HG03103 (cell line): ENCODE measurements around the gene EIF4A2.
"Not testable (repeated sequence)": the region's sequence is repeated elsewhere in the genome, so short reads cannot be mapped to it uniquely, and the experiment has no call there.

ENCODE experiments used
- ATAC-seq: cut with Tn5 transposase; IDR thresholded peaks from one replicate; pipeline ENCODE4 v1.9.1; 2021; ENCODE audit warnings: low read depth; ENCODE audit not compliant: unreplicated experiment

The EIF4A2 gene

DNA sequence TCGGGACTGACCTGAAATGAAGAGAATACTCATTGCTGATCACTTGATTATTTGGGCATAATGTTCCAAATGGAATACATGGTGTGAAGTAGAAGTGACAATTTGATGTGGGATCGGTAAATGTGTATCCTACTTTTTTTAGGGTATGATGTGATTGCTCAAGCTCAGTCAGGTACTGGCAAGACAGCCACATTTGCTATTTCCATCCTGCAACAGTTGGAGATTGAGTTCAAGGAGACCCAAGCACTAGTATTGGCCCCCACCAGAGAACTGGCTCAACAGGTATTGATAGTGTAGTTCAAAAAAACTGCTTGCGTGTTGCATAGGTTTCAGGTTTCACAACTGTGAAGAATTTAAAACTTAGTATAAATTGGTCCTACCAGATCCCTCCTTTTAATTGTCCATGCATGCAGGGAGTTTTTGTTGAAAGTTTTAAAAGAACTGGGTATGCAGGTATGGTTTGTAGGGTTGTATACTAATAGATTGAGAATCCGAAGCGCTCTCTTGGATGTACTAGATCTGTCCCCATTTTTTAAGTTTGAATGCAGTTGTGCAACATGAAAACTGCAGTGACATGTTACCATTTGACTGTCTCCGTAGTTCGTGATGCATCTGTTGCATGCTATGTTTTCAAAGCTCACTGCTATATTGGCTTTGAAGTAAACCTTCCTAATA is 1.6 kb downstream of the EIF4A2 start:
- ATAC-seq: no peak

DNA sequence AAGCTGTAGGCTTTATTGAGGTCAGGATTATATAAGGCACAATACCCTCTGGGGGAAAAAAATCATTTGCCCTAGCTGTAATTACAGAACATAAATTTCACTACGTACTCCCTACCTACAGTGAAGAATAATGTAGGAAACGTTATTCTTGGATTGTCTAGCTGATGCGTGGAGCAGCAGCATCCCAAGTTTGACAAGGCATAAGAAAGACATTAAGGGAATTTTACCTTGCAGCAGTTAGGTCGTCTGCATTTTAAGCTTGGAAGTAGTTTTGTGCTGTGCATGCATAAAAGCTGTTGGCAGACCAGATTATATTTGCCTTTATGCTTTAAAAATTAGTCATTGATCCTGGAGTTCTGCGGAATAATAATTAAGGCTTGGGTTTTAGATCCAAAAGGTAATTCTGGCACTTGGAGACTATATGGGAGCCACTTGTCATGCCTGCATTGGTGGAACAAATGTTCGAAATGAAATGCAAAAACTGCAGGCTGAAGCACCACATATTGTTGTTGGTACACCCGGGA is 2.2 kb downstream of the EIF4A2 start:
- ATAC-seq: no peak

GRCh38 chr3:186786922-186787321 is 3.5 kb downstream of the EIF4A2 start:
- ATAC-seq: no peak

DNA sequence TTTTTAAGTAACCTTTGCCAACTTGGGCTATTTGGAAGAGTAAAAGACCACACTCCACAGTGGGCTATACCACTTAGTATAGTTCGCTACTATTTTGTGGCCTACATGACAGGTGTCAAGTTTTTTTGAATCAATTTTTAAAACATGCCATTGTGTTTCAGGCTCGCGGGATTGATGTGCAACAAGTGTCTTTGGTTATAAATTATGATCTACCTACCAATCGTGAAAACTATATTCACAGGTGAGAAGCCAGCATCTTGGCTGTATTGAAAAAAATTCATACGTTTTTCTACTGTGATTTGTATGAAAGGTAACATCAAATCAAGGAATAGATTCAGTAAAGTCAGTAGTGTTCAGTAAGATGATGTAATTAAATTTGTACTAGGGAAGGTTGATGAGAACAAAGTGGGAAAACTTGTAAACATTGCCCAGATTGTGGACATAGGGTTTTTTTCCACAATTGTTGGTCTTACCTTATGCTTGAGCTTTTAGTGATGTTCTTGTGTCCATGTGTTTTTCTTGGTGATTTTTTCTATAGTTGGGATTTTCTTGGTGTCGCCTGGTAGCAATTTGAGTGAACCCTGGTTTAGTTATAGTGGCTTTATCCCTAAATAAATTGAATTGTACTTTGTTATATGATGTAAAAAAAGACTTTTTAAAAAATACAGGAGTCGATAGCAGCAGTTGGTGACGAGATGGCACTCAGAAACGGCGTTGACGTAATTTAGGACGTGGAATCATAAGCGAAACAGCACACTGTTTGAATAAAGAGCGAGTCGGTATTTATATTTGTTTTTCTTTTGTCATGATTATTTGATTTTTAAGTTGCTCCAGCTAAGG is 4.5 kb downstream of the EIF4A2 start:
- ATAC-seq: no peak

- no peak for ATAC-seq
Observed at GRCh38 chr3:186788482-186789370, 5.3 kb downstream of the EIF4A2 start.

DNA sequence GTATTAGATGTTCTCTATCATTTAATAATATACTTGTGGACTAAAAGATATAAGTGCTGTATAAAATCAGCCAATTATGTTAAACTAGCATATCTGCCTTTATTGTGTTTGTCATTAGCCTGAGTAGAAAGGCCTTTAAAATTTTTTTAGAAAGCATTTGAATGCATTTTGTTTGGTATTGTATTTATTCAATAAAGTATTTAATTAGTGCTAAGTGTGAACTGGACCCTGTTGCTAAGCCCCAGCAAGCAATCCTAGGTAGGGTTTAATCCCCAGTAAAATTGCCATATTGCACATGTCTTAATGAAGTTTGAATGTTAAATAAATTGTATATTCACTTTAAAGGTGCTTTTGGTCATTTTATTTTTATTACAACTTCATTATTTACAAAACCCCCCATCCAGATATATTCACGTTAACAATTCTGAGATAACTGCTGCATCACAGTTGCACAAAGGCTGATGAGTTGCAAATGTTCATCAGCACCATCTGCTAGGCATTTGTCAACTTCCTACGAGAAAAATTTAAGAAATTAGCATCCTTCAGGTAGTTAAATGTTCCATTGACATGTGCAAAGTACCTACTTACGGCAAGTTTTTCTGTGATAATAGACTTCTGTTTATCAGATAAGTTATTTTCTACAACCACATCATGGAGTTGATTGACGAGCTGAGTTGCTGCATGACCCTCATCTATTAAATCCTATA is 6.3 kb downstream of the EIF4A2 start:
- no peak for ATAC-seq

GRCh38 chr3:186790261-186790981 is 7.0 kb downstream of the EIF4A2 start:
- ATAC-seq: no peak

- no peak for ATAC-seq
Observed at GRCh38 chr3:186798239-186798874, 15.0 kb downstream of the EIF4A2 start.

DNA sequence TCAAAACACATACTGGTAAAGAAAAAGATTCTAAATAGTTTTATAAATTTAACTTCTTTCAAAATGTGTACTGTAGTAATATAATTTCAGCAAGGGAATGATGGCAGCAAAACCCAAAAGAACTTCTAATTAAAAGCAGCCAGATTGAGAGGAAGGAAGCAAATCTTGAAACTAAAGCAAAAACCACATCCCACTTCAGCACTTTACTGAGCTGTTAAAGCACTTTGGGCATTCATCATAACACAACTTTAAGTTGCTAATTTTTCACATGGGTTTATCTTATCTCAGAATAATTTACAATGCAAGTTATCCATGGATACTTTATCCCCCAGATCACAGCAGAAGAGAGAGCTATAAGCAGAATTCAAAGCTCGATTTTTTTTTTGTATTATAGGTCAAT is 16.9 kb downstream of the EIF4A2 start:
- ATAC-seq: no peak

DNA sequence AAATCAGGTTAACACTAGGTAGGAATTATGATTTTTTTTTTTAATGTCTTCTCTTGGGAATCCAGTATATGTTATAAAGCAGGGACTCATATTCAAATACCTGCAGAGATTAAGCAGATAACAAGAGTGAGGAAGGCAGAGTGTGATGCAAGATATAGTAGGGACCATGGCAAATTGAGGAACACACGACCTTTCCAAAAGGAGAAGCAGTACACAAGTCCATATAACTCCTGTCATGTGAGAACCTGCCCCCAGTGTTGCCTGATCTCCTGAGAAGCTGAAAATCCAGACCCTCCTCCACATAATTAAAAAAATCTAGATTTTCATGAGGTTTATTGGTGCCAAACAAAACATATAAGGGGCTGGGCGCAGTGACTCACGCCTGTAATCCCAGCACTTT is 19.3 kb downstream of the EIF4A2 start:
- no peak for ATAC-seq

- not testable (repeated sequence) for ATAC-seq
Observed at GRCh38 chr3:186803447-186803846, 20.1 kb downstream of the EIF4A2 start.

- ATAC-seq: peak; percentile 92
Observed at GRCh38 chr3:186806089-186807055, 23.0 kb downstream of the EIF4A2 start, which contains the start of gene RFC4. Gene RFC4 (minus strand): TSS chr3:186806482. CDS start chr3:186804713, 1,769 bp downstream.

GRCh38 chr3:186807231-186807630 is 23.9 kb downstream of the EIF4A2 start:
- no peak for ATAC-seq

- ATAC-seq: no peak
Observed at GRCh38 chr3:186810336-186810996, 27.1 kb downstream of the EIF4A2 start.

DNA sequence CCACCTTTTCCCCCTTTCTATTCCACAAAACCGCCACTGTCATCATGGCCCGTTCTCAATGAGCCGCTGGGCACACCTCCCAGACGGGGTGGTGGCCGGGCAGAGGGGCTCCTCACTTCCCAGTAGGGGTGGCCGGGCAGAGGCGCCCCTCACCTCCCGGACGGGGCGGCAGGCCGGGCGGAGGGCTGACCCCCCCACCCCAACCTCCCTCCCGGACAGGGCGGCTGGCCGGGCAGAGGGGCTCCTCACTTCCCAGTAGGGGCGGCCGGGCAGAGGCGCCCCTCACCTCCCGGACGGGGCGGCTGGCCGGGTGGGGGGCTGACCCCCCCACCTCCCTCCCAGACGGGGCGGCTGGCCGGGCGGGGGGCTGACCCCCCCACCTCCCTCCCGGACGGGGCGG is 27.9 kb downstream of the EIF4A2 start:
- not testable (repeated sequence) for ATAC-seq

DNA sequence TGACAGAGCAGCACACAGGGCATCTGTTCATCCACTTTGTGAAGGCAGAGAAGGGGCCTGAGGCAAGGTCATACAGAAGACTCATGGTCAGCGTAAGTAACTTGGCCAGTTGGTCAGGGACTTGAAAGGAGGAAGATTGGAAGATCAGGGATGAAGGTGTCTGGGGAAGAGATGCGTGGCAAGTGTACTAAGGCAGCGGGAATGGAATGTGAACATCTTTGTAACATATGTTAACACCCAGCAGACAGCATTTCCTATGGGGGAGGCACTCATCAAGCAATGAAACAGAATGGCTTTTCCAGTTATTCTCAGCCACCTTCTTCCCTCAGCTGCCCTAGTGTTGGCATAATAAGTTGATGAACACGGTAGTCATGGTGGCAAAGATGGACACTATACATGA is 30.7 kb downstream of the EIF4A2 start:
- no peak for ATAC-seq

GRCh38 chr3:186815435-186815834 is 32.1 kb downstream of the EIF4A2 start:
- no peak for ATAC-seq
